Vagina (tissue), 2 donors: Measurements from ENCODE around the gene PIGK. TPM values are rescaled to one million over a fixed set of nuclear protein-coding genes. Genes with fewer than 3 reads are reported as not detected.

Source experiments
- DNase-seq, 2 donors: peaks; one replicate each; pipeline ENCODE4 v3.0.0-alpha.2; 2017; ENCODE audit errors: extremely low spot score in 2 of 2
- H3K27ac ChIP-seq: fragments of 200-600 bp; sonication (generic); one replicate; pipeline ENCODE4 v1.5.1; 2019
- H3K27me3 ChIP-seq: fragments of 200-600 bp; sonication (generic); one replicate; pipeline ENCODE4 v1.5.1; 2019
- H3K36me3 ChIP-seq, 2 donors: fragments of 200-600 bp; sonication (generic); one replicate each; pipeline ENCODE4 v1.5.1; 2017 to 2019
- H3K4me1 ChIP-seq: fragments of 200-600 bp; sonication (generic); one replicate; pipeline ENCODE4 v1.5.1; 2019
- H3K4me3 ChIP-seq, 2 donors: fragments of 200-600 bp; sonication (generic); 1 replicate in 1 of 2; 2 replicates in 1 of 2; pipeline ENCODE4 v1.5.1; 2016 to 2019
- H3K9me3 ChIP-seq: fragments of 200-600 bp; sonication (generic); one replicate; pipeline ENCODE4 v1.5.1; 2019
- POLR2A ChIP-seq, 2 donors: fragments of 450-650 bp; IDR thresholded peaks; one replicate each; pipeline ENCODE4 v1.6.1; 2017; ENCODE audit warnings: antibody characterized with exemption in 2 of 2, mild to moderate bottlenecking in 2 of 2, moderate library complexity in 2 of 2
- POLR2AphosphoS5 ChIP-seq, 2 donors: sonication (generic); formaldehyde crosslinking; IDR thresholded peaks; one replicate each; pipeline ENCODE4 v1.9.0; 2017; ENCODE audit warnings: antibody characterized with exemption in 2 of 2, mild to moderate bottlenecking in 2 of 2, low read depth in 1 of 2; ENCODE audit not compliant: insufficient read depth in 1 of 2
- intact Hi-C: fragments of 100-400 bp; cut with DNase I; formaldehyde crosslinking; loops from one replicate; pipeline ENCODE4 v1.15.1; 2023
- total RNA-seq: library from RNA; depleted of rRNA; stranded (reverse); fragments of >200 nt; gene quantifications from one replicate; pipeline ENCODE4 v1.2.3, GENCODE V29; 2016
- TF ChIP-seq, protein P1 (sequence below), 3 experiments: fragments of 450-650 bp in 2 of 3; fragments of 200-600 bp in 1 of 3; sonication (generic) in 1 of 3; IDR thresholded peaks; one replicate each; pipeline ENCODE4 v1.5.1; 2017 to 2019; ENCODE audit warnings: antibody characterized with exemption in 3 of 3, mild to moderate bottlenecking in 2 of 3, moderate library complexity in 2 of 3

PIGK gene
- 12.8 TPM for total RNA-seq

DNA sequence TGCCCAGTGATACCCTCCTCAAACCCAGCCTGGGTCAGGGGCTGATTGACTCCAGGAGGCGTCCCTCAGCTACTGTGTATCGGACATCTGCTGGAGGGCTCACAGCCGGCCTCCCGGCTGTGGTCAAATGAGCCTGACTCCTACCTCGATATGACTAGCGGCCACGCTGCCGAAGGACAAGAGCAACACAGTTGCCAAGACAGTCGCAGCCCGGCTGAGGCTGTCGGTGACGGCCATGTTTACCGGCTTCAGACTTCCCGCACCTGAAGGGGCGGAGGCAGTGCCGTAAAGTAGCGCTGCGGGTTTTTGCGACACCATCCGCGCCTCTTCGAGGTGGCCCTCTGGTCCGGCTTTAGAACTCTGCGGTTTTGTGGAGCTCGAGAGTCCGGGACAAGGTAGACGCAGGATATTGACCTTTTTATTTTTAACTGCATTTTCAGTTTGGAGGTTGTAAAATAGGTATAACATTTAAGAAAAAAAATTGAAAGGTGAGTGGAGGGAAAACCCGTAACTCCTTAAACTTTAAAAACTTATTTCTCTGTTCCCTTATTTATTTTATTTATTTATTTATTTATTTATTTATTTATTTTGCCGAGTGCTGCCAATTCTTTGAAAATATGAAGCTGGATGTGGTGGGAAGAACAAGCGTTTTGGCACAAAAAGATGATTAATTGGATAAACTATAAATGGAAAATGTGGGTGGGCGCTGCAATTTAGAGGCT, at the start of gene PIGK:
PIGK (minus strand) TSS at position 265 of the 722 bp plus-strand sequence; CDS start at position 237, 28 bp downstream.
- TF ChIP-seq POLR2AphosphoS5 (IDR thresholded peaks at IDR 0.05; ENCODE audit: insufficient read depth in 1 of 2, low read depth in 1 of 2) (peak; percentile 77 to 81), POLR2A (IDR thresholded peaks at IDR 0.05) (no peak)
- TF ChIP-seq, protein P1, sequence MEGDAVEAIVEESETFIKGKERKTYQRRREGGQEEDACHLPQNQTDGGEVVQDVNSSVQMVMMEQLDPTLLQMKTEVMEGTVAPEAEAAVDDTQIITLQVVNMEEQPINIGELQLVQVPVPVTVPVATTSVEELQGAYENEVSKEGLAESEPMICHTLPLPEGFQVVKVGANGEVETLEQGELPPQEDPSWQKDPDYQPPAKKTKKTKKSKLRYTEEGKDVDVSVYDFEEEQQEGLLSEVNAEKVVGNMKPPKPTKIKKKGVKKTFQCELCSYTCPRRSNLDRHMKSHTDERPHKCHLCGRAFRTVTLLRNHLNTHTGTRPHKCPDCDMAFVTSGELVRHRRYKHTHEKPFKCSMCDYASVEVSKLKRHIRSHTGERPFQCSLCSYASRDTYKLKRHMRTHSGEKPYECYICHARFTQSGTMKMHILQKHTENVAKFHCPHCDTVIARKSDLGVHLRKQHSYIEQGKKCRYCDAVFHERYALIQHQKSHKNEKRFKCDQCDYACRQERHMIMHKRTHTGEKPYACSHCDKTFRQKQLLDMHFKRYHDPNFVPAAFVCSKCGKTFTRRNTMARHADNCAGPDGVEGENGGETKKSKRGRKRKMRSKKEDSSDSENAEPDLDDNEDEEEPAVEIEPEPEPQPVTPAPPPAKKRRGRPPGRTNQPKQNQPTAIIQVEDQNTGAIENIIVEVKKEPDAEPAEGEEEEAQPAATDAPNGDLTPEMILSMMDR (IDR thresholded peaks at IDR 0.05): no peak
- H3K36me3 ChIP-seq: no peaks in the 10 kb centered on the region
- peak within 1 kb of the TSS; percentile 79 for H3K27ac ChIP-seq
- peaks cover 12% of the 10 kb centered on the region for H3K4me1 ChIP-seq
- peak in 1 of 2 donors; percentile 89 for DNase-seq
- no peaks in the 10 kb centered on the region for H3K27me3 ChIP-seq
- H3K9me3 ChIP-seq: no peaks in the 10 kb centered on the region
- intact Hi-C loops: no loop called here
- H3K4me3 ChIP-seq: peak within 1 kb of the TSS; percentile 72

DNA sequence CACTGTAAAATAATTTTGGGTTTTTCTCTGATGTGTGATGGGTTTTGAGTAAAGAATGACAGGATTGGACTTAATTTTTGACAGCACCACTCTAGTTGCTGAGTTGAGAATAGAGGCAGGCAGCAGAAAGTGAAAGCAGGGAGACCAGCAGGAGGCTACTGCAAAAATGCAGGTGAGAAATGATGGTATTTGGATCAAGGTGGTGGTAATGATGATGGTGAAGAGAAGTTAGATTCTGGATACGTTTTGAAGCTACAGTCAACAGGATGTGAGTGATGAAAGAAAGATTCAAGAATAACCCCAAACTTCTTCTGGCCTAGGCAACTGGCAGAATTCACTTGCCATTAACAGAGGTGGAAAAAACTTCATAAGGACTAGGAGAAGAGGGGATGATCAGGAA, 47.8 kb upstream of the PIGK start:
- Histone ChIP-seq H3K27me3 (no peaks in the 10 kb centered on the region), H3K4me3 (no peak overlapping the region), H3K4me1 (no peaks in the 10 kb centered on the region), H3K27ac (no peak overlapping the region), H3K9me3 (no peaks in the 10 kb centered on the region), H3K36me3 (no peaks in the 10 kb centered on the region)
- no peak for DNase-seq
- intact Hi-C loops: no loop called here
- TF ChIP-seq POLR2A (IDR thresholded peaks at IDR 0.05): no peak
- TF ChIP-seq, protein P1 (IDR thresholded peaks at IDR 0.05): no peak
- TF ChIP-seq POLR2AphosphoS5 (IDR thresholded peaks at IDR 0.05; ENCODE audit: insufficient read depth in 1 of 2, low read depth in 1 of 2): no peak

- Histone ChIP-seq H3K36me3 (no peaks in the 10 kb centered on the region), H3K27ac (no peak overlapping the region), H3K4me1 (no peaks in the 10 kb centered on the region), H3K9me3 (no peaks in the 10 kb centered on the region), H3K4me3 (no peak overlapping the region), H3K27me3 (no peaks in the 10 kb centered on the region)
- TF ChIP-seq POLR2A (IDR thresholded peaks at IDR 0.05): no peak
- TF ChIP-seq POLR2AphosphoS5 (IDR thresholded peaks at IDR 0.05; ENCODE audit: insufficient read depth in 1 of 2, low read depth in 1 of 2): no peak
- TF ChIP-seq, protein P1 (IDR thresholded peaks at IDR 0.05): no peak
- intact Hi-C loops: no loop called here
- DNase-seq: no peak
Measured at GRCh38 chr1:77265180-77265579, 46.0 kb upstream of the PIGK start.

GRCh38 chr1:77263708-77264107, 44.5 kb upstream of the PIGK start:
- TF ChIP-seq POLR2AphosphoS5 (IDR thresholded peaks at IDR 0.05; ENCODE audit: insufficient read depth in 1 of 2, low read depth in 1 of 2) (no peak), POLR2A (IDR thresholded peaks at IDR 0.05) (no peak)
- TF ChIP-seq, protein P1 (IDR thresholded peaks at IDR 0.05): no peak
- intact Hi-C loops: no loop called here
- Histone ChIP-seq H3K9me3 (no peaks in the 10 kb centered on the region), H3K27me3 (no peaks in the 10 kb centered on the region), H3K27ac (no peak overlapping the region), H3K4me1 (no peaks in the 10 kb centered on the region), H3K36me3 (no peaks in the 10 kb centered on the region), H3K4me3 (no peak overlapping the region)
- no peak for DNase-seq

DNA sequence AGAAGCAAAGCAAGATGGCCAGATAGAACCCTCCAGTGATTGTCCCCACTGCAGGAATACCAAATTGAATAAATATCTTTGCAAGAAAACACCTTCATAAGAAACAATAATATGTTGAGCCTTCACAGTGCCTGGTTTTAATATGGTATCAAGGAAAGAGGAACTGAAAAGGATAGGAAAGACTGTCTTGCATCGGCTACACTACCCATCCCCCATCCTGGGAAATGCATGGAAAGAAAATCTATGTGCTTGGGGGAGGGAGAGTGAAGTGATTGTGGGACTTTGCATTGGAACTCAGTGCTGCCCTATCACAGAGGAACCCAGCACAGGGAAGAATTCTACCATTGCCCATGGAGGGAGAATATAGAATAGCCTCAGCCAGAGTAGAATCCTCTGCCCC, 34.0 kb upstream of the PIGK start:
- Histone ChIP-seq H3K9me3 (no peaks in the 10 kb centered on the region), H3K4me1 (no peaks in the 10 kb centered on the region), H3K27ac (no peak overlapping the region), H3K4me3 (no peak overlapping the region), H3K36me3 (no peaks in the 10 kb centered on the region), H3K27me3 (no peaks in the 10 kb centered on the region)
- DNase-seq: no peak
- intact Hi-C loops: no loop called here
- TF ChIP-seq, protein P1 (IDR thresholded peaks at IDR 0.05): no peak
- TF ChIP-seq POLR2A (IDR thresholded peaks at IDR 0.05): no peak
- no peak for TF ChIP-seq POLR2AphosphoS5 (IDR thresholded peaks at IDR 0.05; ENCODE audit: insufficient read depth in 1 of 2, low read depth in 1 of 2)
